GM10266 (cell line): ENCODE measurements around the gene GALNTL6.

Experiments
- DNase-seq: peaks from one replicate; pipeline ENCODE4 v3.0.0; 2012; ENCODE audit errors: extremely low spot score
- CTCF ChIP-seq: IDR thresholded peaks from 2 replicates; pipeline ENCODE4 v1.5.1; 2012; ENCODE audit warnings: mild to moderate bottlenecking, low read depth; ENCODE audit not compliant: control insufficient read depth, insufficient read depth; ENCODE audit errors: missing control alignments

GALNTL6 gene

GRCh38 chr4:172011196-172011595 lies 198.0 kb downstream of the GALNTL6 start:
- DNase-seq = no peak

GRCh38 chr4:172018358-172018757 lies 205.2 kb downstream of the GALNTL6 start:
- no peak for DNase-seq
- no peak for TF ChIP-seq CTCF

More at GRCh38 chr4:172011196-172011595, 198.0 kb downstream of the GALNTL6 start:
- TF ChIP-seq CTCF = no peak

GRCh38 chr4:172035562-172035961 lies 222.4 kb downstream of the GALNTL6 start:
- no peak for TF ChIP-seq CTCF

GRCh38 chr4:172040766-172041165 lies 227.6 kb downstream of the GALNTL6 start:
- no peak for DNase-seq
- TF ChIP-seq CTCF = no peak

More at GRCh38 chr4:172035562-172035961, 222.4 kb downstream of the GALNTL6 start:
- DNase-seq = no peak

GRCh38 chr4:172042714-172043114 lies 229.5 kb downstream of the GALNTL6 start:
- DNase-seq = no peak
- TF ChIP-seq CTCF = no peak

GRCh38 chr4:172045981-172046380 lies 232.8 kb downstream of the GALNTL6 start:
- no peak for DNase-seq
- no peak for TF ChIP-seq CTCF

GRCh38 chr4:172048666-172049065 lies 235.5 kb downstream of the GALNTL6 start:
- no peak for TF ChIP-seq CTCF
- DNase-seq = no peak
